GM12878 (cell line): ENCODE results near the gene CHPF2. TPM values are rescaled to one million over a fixed set of nuclear protein-coding genes. Genes with fewer than 3 reads are reported as not detected.

Experiments used
- ATAC-seq: fragments of 200-7000 bp; cut with Tn5 transposase; 3 replicates; pipeline ENCODE4 v1.9.1; 2020; ENCODE audit warnings: mild to moderate bottlenecking, moderate library complexity
- BruUV-seq: library from RNA; stranded (reverse); fragments of 400-500 nt; replicated peaks from 2 replicates; lab custom pipeline; 2021; lab: Mats Ljungman, UMichigan
- CTCF ChIA-PET: fragments of 300-600 bp; sonication (Branson Sonifier 250); formaldehyde crosslinking; extraction: SDS; loops from one replicate; lab custom pipeline; 2021; ENCODE audit warnings: inconsistent platforms; lab: Yijun Ruan, JAX
- POLR2A ChIA-PET: fragments of 350-600 bp; formaldehyde crosslinking; extraction: SDS; loops from one replicate; lab custom pipeline; 2021; ENCODE audit warnings: inconsistent platforms; lab: Charles Lee
- RAD21 ChIA-PET: fragments of 300-600 bp; sonication (Branson Sonifier 250); formaldehyde crosslinking; loops from one replicate; lab custom pipeline; 2023; ENCODE audit warnings: antibody characterized with exemption; ENCODE audit not compliant: unreplicated experiment; lab: Charles Lee
- SMC1A ChIA-PET: fragments of 300-600 bp; sonication (Branson Sonifier 250); formaldehyde crosslinking; loops from one replicate; lab custom pipeline; 2023; ENCODE audit not compliant: unreplicated experiment, uncharacterized antibody; lab: Charles Lee
- DNase-seq: peaks from one replicate; pipeline ENCODE4 v3.0.0-alpha.2; 2011; ENCODE audit warnings: low read depth, low spot score
- FAIRE-seq: peaks from 3 replicates; lab custom pipeline; 2011; peaks lifted over from hg19 to GRCh38; lab: Jason Lieb, UNC
- H2AFZ ChIP-seq: 2 replicates; pipeline ENCODE4 v1.6.0; 2011; ENCODE audit warnings: low read depth, low read length, control low read depth; ENCODE audit not compliant: control insufficient read depth
- H3K27ac ChIP-seq: 2 replicates; pipeline ENCODE4 v1.5.1; 2011; ENCODE audit warnings: control low read depth; ENCODE audit not compliant: control insufficient read depth, insufficient read depth
- H3K27me3 ChIP-seq, 2 experiments: replicated peaks in 1 of 2; 2 replicates each; pipeline versions ENCODE4 v1.6.0 to v1.6.1; 2011; ENCODE audit warnings: low read length in 1 of 2; ENCODE audit not compliant: control insufficient read depth in 2 of 2, insufficient read depth in 2 of 2
- H3K36me3 ChIP-seq, 2 experiments: 2 replicates each; pipeline ENCODE4 v1.5.1; 2011; ENCODE audit warnings: low read length in 1 of 2; ENCODE audit not compliant: control insufficient read depth in 2 of 2, insufficient read depth in 2 of 2
- H3K4me1 ChIP-seq: 2 replicates; pipeline ENCODE4 v1.6.1; 2011; ENCODE audit warnings: mild to moderate bottlenecking, low read length, moderate library complexity, mixed read lengths; ENCODE audit not compliant: control insufficient read depth, insufficient read depth
- H3K4me2 ChIP-seq: 2 replicates; pipeline ENCODE4 v1.6.0; 2011; ENCODE audit warnings: control low read depth; ENCODE audit not compliant: control insufficient read depth, insufficient read depth
- H3K4me3 ChIP-seq: fragments of 200-600 bp; sonication (generic); 2 replicates; pipeline ENCODE4 v1.5.1; 2016
- H3K79me2 ChIP-seq: 2 replicates; pipeline ENCODE4 v1.6.0; 2011; ENCODE audit warnings: low read length; ENCODE audit not compliant: control insufficient read depth, insufficient read depth
- H3K9ac ChIP-seq: 2 replicates; pipeline ENCODE4 v1.8.0; 2011; ENCODE audit warnings: low read length, control low read depth, mixed read lengths; ENCODE audit not compliant: control insufficient read depth, insufficient read depth
- H3K9me3 ChIP-seq: replicated peaks from 3 replicates; pipeline ENCODE4 v1.5.1; 2011; ENCODE audit warnings: mild to moderate bottlenecking, low read length; ENCODE audit not compliant: control insufficient read depth, insufficient read depth
- H4K20me1 ChIP-seq: 2 replicates; pipeline ENCODE4 v1.6.0; 2011; ENCODE audit not compliant: control insufficient read depth, insufficient read depth
- BACH1 ChIP-seq: fragments of 450-650 bp; IDR thresholded peaks from 2 replicates; pipeline ENCODE4 v1.6.1; 2017; ENCODE audit warnings: mild to moderate bottlenecking, borderline replicate concordance
- BCL11A ChIP-seq: IDR thresholded peaks from 2 replicates; pipeline ENCODE4 v1.6.1; 2011; ENCODE audit warnings: low read depth, low read length
- EP300 ChIP-seq, 2 experiments: fragments of 150-350 bp in 1 of 2; IDR thresholded peaks; 2 replicates each; pipeline ENCODE4 v1.6.1; 2011 to 2012; ENCODE audit warnings: low read depth in 2 of 2, low read length in 2 of 2, borderline replicate concordance in 1 of 2, improper control_type of control experiment in 1 of 2, inconsistent platforms in 1 of 2; ENCODE audit not compliant: control insufficient read depth in 1 of 2
- ETV6 ChIP-seq, 2 experiments: fragments of 450-650 bp in 1 of 2; IDR thresholded peaks in 1 of 2; conservative IDR thresholded peaks in 1 of 2; 2 replicates each; pipeline ENCODE4 v1.6.1; 2014; ENCODE audit warnings: antibody characterized with exemption in 1 of 2, borderline replicate concordance in 1 of 2, low read depth in 1 of 2, mild to moderate bottlenecking in 1 of 2, moderate library complexity in 1 of 2
- HDAC6 ChIP-seq: fragments of 200-600 bp; sonication (generic); IDR thresholded peaks from one replicate; pipeline ENCODE4 v1.8.0; 2017; ENCODE audit warnings: antibody characterized with exemption; ENCODE audit not compliant: unreplicated experiment
- IKZF1 ChIP-seq: fragments of 450-650 bp; conservative IDR thresholded peaks from 2 replicates; pipeline ENCODE4 v1.6.1; 2017; ENCODE audit warnings: antibody characterized with exemption, mild to moderate bottlenecking
- LARP7 ChIP-seq: fragments of 450-650 bp; IDR thresholded peaks from 2 replicates; pipeline ENCODE4 v1.6.1; 2017; ENCODE audit warnings: mild to moderate bottlenecking
- MTA3 ChIP-seq: IDR thresholded peaks from 2 replicates; pipeline ENCODE4 v1.6.1; 2012; ENCODE audit warnings: low read length, inconsistent platforms, borderline replicate concordance
- NFXL1 ChIP-seq: fragments of 450-650 bp; IDR thresholded peaks from 2 replicates; pipeline ENCODE4 v1.6.1; 2017; ENCODE audit warnings: antibody characterized with exemption, mild to moderate bottlenecking, borderline replicate concordance
- NR2F1 ChIP-seq: fragments of 450-650 bp; conservative IDR thresholded peaks from 2 replicates; pipeline ENCODE4 v1.6.1; 2017; ENCODE audit warnings: mild to moderate bottlenecking
- POU2F2 ChIP-seq: IDR thresholded peaks from 3 replicates; pipeline ENCODE4 v1.6.1; 2011; ENCODE audit warnings: low read depth, mild to moderate bottlenecking, low read length, borderline replicate concordance
- STAT1 ChIP-seq: fragments of 450-650 bp; conservative IDR thresholded peaks from 2 replicates; pipeline ENCODE4 v1.6.1; 2014; ENCODE audit warnings: antibody characterized with exemption, mild to moderate bottlenecking
- USF2 ChIP-seq: IDR thresholded peaks from 2 replicates; pipeline ENCODE4 v1.6.1; 2011; ENCODE audit warnings: low read depth, low read length, improper control_type of control experiment, borderline replicate concordance
- WGBS: methylation state at CpG from one replicate; pipeline ENCODE4 v1.1.6; 2016; ENCODE audit warnings: low lambda C conversion rate; ENCODE audit not compliant: insufficient replicate concordance, insufficient coverage; ENCODE audit errors: missing lambda C conversion rate; 5-methylcytosine and 5-hydroxymethylcytosine counted together
- in situ Hi-C: fragments of 300-500 bp; cut with MboI; formaldehyde crosslinking; loops from 9 replicates; pipeline ENCODE4 v1.14.3; 2018; ENCODE audit warnings: mixed read lengths
- intact Hi-C: fragments of 100-400 bp; cut with micrococcal nuclease; formaldehyde crosslinking; loops from one replicate; pipeline ENCODE4 v1.14.2; 2022; ENCODE audit not compliant: unreplicated experiment
- polyA plus RNA-seq, 11 experiments: library from polyadenylated mRNA; depleted of rRNA in 4 of 11; unstranded in 6 of 11; stranded (reverse) in 5 of 11; fragments of >200 nt; fragmentation: Nextera tagmentation in 4 of 11; fragmentation: Illumina TruSeq in 1 of 11; extraction: Ambion mirVana in 4 of 11; extraction: Trizol in 1 of 11; gene quantifications; 1 replicate in 1 of 11; 2 replicates in 10 of 11; pipeline versions ENCODE4 v1.2.1 to v1.2.3, GENCODE V29; 2011 to 2016; ENCODE audit warnings: inconsistent platforms in 2 of 11, missing spikeins in 2 of 11, low read depth in 1 of 11
- total RNA-seq, 4 experiments: library from RNA; depleted of rRNA in 3 of 4; stranded (reverse); fragments of >200 nt in 3 of 4; fragmentation: Illumina TruSeq in 1 of 4; extraction: Trizol in 1 of 4; gene quantifications; 2 replicates each; pipeline versions ENCODE4 v1.2.1 to v1.2.3, GENCODE V29; 2013 to 2021
- TF ChIP-seq, protein P1 (sequence below): fragments of 450-650 bp; IDR thresholded peaks from 2 replicates; pipeline ENCODE4 v1.6.1; 2017; ENCODE audit warnings: mild to moderate bottlenecking
- TF ChIP-seq, protein P2 (sequence below): fragments of 150-350 bp; IDR thresholded peaks from 2 replicates; pipeline ENCODE4 v1.6.1; 2016; ENCODE audit warnings: low read depth, low read length
- TF ChIP-seq, protein P3 (sequence below): IDR thresholded peaks from 2 replicates; pipeline ENCODE4 v1.6.1; 2011; ENCODE audit warnings: low read depth, mild to moderate bottlenecking, low read length, moderate library complexity, borderline replicate concordance; ENCODE audit errors: extremely low read depth

CHPF2 gene
- total and polyA plus RNA-seq, 10 of the 15 experiments (the other 5 are each of a cell fraction or from before 2014, with no cell fraction given): 0.23 to 33.1 (median 11.5) TPM

DNA sequence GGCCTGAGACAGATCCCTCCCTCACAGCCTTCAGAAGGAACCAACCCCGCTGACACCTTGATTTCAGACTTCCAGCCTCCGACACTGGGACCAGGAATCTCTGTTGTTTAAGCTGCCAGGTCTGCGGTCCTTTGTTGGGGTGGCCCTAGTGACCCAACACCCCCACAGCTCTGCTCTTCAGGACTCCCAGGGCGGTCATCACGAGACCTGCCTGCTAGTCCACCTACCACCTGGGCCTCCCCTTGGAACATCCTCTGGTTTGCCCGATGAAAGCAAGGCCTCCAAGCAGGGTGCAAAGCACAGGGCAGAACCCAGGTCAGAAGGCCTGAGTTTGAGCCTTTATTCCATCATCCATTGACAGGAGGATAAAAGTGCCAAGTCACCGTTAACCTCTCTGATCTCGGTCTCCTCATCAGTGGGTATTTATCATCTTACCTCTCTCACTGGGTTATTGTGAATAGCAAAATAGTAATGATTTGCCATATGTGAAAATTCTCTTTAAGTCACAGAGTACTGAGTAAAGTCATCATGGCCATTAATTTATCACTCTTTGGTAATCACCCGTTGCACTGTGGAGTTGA lies 33.2 kb downstream of the CHPF2 start (continued):
- TF ChIP-seq, protein P1, sequence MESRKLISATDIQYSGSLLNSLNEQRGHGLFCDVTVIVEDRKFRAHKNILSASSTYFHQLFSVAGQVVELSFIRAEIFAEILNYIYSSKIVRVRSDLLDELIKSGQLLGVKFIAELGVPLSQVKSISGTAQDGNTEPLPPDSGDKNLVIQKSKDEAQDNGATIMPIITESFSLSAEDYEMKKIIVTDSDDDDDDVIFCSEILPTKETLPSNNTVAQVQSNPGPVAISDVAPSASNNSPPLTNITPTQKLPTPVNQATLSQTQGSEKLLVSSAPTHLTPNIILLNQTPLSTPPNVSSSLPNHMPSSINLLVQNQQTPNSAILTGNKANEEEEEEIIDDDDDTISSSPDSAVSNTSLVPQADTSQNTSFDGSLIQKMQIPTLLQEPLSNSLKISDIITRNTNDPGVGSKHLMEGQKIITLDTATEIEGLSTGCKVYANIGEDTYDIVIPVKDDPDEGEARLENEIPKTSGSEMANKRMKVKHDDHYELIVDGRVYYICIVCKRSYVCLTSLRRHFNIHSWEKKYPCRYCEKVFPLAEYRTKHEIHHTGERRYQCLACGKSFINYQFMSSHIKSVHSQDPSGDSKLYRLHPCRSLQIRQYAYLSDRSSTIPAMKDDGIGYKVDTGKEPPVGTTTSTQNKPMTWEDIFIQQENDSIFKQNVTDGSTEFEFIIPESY: no peak
- TF ChIP-seq POU2F2: no peak

DNA sequence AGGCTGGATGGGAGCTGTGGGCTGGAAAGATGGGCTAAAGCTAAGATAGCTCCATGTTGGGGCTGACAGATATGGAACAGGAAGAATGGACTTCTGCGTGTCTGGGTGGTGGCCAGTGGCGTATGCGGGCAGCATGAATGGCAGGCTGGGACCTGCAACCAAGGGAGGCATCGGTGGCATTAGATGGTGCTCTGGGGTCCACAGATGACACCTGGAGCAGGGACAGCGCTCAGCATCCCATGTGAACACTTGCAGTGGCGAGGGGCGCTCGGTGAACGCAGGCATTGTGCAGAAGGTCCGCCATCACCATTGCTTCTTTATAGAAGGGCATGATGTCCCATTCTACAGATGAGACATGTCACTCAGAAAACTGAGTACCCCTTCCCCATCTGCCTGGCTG lies 37.2 kb downstream of the CHPF2 start:
- no peak for ATAC-seq
- BruUV-seq: no TSS peak
- in situ Hi-C loops (no loop called here), intact Hi-C loops (no loop called here)
- WGBS: 48% methylated on average over 10 of the region's 10 CpGs
- Histone ChIP-seq H4K20me1 (peaks cover 4% of the 10 kb centered on the region; the same call in 1 of the 2 replicates), H3K4me2 (no peak overlapping the region), H3K36me3 (no peaks in the 10 kb centered on the region), H2AFZ (no peak overlapping the region), H3K4me1 (no peaks in the 10 kb centered on the region), H3K4me3 (no peak overlapping the region), H3K79me2 (no peaks in the 10 kb centered on the region), H3K27ac (no peak overlapping the region), H3K9ac (no peak overlapping the region), H3K27me3 (no peaks in the 10 kb centered on the region; a peak in 2 of 4 replicates), H3K9me3 (no peaks in the 10 kb centered on the region)
- ChIA-PET SMC1A (no interaction called here), POLR2A (interaction anchor here (0.6 kb wide), 1 partner anchor 16 kb away, joined by 3 read pairs; no protein-coding TSS in a partner anchor), RAD21 (no interaction called here), CTCF (interaction anchor here (2.1 kb wide), 1 partner anchor 25 kb away, joined by 5 read pairs; no protein-coding TSS in a partner anchor)
- no peak for FAIRE-seq
- DNase-seq: no peak
- TF ChIP-seq MTA3 (no peak), USF2 (no peak), NFXL1 (no peak), NR2F1 (no peak), IKZF1 (no peak), LARP7 (no peak), STAT1 (no peak), BACH1 (no peak), BCL11A (no peak), HDAC6 (no peak), ETV6 (conservative IDR thresholded peaks at IDR 0.05 in 1 of 2, IDR thresholded peaks at IDR 0.05 in 1 of 2; ENCODE audit: borderline replicate concordance in 1 of 2, low read depth in 1 of 2) (no peak), EP300 (IDR thresholded peaks at IDR 0.05; ENCODE audit: borderline replicate concordance in 1 of 2, control insufficient read depth in 1 of 2, low read depth in 2 of 2, low read length in 2 of 2) (no peak)
- TF ChIP-seq, protein P2, sequence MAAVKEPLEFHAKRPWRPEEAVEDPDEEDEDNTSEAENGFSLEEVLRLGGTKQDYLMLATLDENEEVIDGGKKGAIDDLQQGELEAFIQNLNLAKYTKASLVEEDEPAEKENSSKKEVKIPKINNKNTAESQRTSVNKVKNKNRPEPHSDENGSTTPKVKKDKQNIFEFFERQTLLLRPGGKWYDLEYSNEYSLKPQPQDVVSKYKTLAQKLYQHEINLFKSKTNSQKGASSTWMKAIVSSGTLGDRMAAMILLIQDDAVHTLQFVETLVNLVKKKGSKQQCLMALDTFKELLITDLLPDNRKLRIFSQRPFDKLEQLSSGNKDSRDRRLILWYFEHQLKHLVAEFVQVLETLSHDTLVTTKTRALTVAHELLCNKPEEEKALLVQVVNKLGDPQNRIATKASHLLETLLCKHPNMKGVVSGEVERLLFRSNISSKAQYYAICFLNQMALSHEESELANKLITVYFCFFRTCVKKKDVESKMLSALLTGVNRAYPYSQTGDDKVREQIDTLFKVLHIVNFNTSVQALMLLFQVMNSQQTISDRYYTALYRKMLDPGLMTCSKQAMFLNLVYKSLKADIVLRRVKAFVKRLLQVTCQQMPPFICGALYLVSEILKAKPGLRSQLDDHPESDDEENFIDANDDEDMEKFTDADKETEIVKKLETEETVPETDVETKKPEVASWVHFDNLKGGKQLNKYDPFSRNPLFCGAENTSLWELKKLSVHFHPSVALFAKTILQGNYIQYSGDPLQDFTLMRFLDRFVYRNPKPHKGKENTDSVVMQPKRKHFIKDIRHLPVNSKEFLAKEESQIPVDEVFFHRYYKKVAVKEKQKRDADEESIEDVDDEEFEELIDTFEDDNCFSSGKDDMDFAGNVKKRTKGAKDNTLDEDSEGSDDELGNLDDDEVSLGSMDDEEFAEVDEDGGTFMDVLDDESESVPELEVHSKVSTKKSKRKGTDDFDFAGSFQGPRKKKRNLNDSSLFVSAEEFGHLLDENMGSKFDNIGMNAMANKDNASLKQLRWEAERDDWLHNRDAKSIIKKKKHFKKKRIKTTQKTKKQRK: no peak
- TF ChIP-seq, protein P3, sequence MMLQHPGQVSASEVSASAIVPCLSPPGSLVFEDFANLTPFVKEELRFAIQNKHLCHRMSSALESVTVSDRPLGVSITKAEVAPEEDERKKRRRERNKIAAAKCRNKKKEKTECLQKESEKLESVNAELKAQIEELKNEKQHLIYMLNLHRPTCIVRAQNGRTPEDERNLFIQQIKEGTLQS: no peak
